ENCODE measurements around the gene CHCHD4.
"Not testable (repeated sequence)": the region's sequence is repeated elsewhere in the genome, so short reads cannot be mapped to it uniquely, and the experiment has no call there.

CHCHD4 gene

GRCh38 chr3:14093831-14094230, 30.8 kb downstream of the CHCHD4 start:
- CTCF ChIA-PET, result no interaction called here
- no peaks in the 10 kb centered on the region for H3K4me1 ChIP-seq (ENCODE audit: control insufficient read depth, insufficient read depth, low read length)
- H3K36me3 ChIP-seq (ENCODE audit: control insufficient read depth in 2 of 2, insufficient read depth in 1 of 2, low read length in 2 of 2), result no peaks in the 10 kb centered on the region
- POLR2A ChIA-PET, result no interaction called here
- H3K27ac ChIP-seq (ENCODE audit: extremely low read depth, low read depth, low read length), result no peak overlapping the region
- TF ChIP-seq ZNF148 (tag by site-specific recombination; IDR thresholded peaks at IDR 0.05; ENCODE audit: borderline replicate concordance) (no peak), BCL6B (tag by site-specific recombination; IDR thresholded peaks at IDR 0.05) (no peak), ZNF221 (tag by site-specific recombination; IDR thresholded peaks at IDR 0.05; ENCODE audit: borderline replicate concordance) (no peak), ZNF830 (tag by site-specific recombination; IDR thresholded peaks at IDR 0.05; ENCODE audit: low read depth) (no peak), ZBTB44 (tag by site-specific recombination; IDR thresholded peaks at IDR 0.05) (no peak), ZNF155 (tag by site-specific recombination; IDR thresholded peaks at IDR 0.05) (no peak), GFI1B (tag by site-specific recombination; IDR thresholded peaks at IDR 0.05) (no peak), ZBTB49 (tag by site-specific recombination; IDR thresholded peaks at IDR 0.05; ENCODE audit: low read depth) (no peak), ZNF26 (tag by site-specific recombination; IDR thresholded peaks at IDR 0.05) (no peak)
- H3K4me3 ChIP-seq (ENCODE audit: low read depth, low read length), result no peak overlapping the region
- no peaks in the 10 kb centered on the region for H3K9me3 ChIP-seq (ENCODE audit: control insufficient read depth, insufficient read depth, low read depth, low read length)

GRCh38 chr3:14092464-14092863, 32.2 kb downstream of the CHCHD4 start:
- TF ChIP-seq ZNF24 (tag by site-specific recombination; IDR thresholded peaks at IDR 0.05), result no peak
- Histone ChIP-seq H3K36me3 (ENCODE audit: control insufficient read depth in 2 of 2, insufficient read depth in 1 of 2, low read length in 2 of 2) (no peaks in the 10 kb centered on the region), H3K4me1 (ENCODE audit: control insufficient read depth, insufficient read depth, low read length) (no peaks in the 10 kb centered on the region), H3K27ac (ENCODE audit: extremely low read depth, low read depth, low read length) (no peak overlapping the region), H3K9me3 (ENCODE audit: control insufficient read depth, insufficient read depth, low read depth, low read length) (no peaks in the 10 kb centered on the region), H3K4me3 (ENCODE audit: low read depth, low read length) (no peak overlapping the region)
- CTCF ChIA-PET, result interaction anchor here (0.6 kb wide), 1 partner anchor 93 kb away, joined by 6 read pairs; no protein-coding TSS in a partner anchor
- POLR2A ChIA-PET, result no interaction called here

GRCh38 chr3:14091959-14092358, 32.7 kb downstream of the CHCHD4 start:
- H3K4me1 ChIP-seq (ENCODE audit: control insufficient read depth, insufficient read depth, low read length); H3K27ac ChIP-seq (ENCODE audit: extremely low read depth, low read depth, low read length); H3K9me3 ChIP-seq (ENCODE audit: control insufficient read depth, insufficient read depth, low read depth, low read length); CTCF ChIA-PET; H3K4me3 ChIP-seq (ENCODE audit: low read depth, low read length); H3K36me3 ChIP-seq (ENCODE audit: control insufficient read depth in 2 of 2, insufficient read depth in 1 of 2, low read length in 2 of 2); POLR2A ChIA-PET: not testable (repeated sequence)

GRCh38 chr3:14087461-14087860, 37.2 kb downstream of the CHCHD4 start:
- POLR2A ChIA-PET; H3K4me1 ChIP-seq (ENCODE audit: control insufficient read depth, insufficient read depth, low read length); H3K36me3 ChIP-seq (ENCODE audit: control insufficient read depth in 2 of 2, insufficient read depth in 1 of 2, low read length in 2 of 2); H3K4me3 ChIP-seq (ENCODE audit: low read depth, low read length); H3K27ac ChIP-seq (ENCODE audit: extremely low read depth, low read depth, low read length); H3K9me3 ChIP-seq (ENCODE audit: control insufficient read depth, insufficient read depth, low read depth, low read length): not testable (repeated sequence)
- CTCF ChIA-PET, result interaction anchor here (0.7 kb wide), 1 partner anchor 33 kb away, joined by 3 read pairs; no protein-coding TSS in a partner anchor

Data from HEK293 (cell line).